HCT116 (cell line): Measurements from ENCODE around the gene TMEM164. TPM values are rescaled to one million over a fixed set of nuclear protein-coding genes. Genes with fewer than 3 reads are reported as not detected.

Experiments used
- ATAC-seq: fragments of 200-7000 bp; cut with Tn5 transposase; 2 replicates; pipeline ENCODE4 v1.9.1; 2020; ENCODE audit warnings: mild to moderate bottlenecking, moderate library complexity
- BruUV-seq: library from RNA; stranded (reverse); fragments of 400-500 nt; replicated peaks from 2 replicates; lab custom pipeline; 2021; lab: Mats Ljungman, UMichigan
- CTCF ChIA-PET: fragments of 300-600 bp; sonication (Branson Sonifier 250); formaldehyde crosslinking; loops from one replicate; lab custom pipeline; 2021; ENCODE audit warnings: antibody characterized with exemption; lab: Charles Lee
- POLR2A ChIA-PET: fragments of 300-600, 350-600 bp; sonication (Branson Sonifier 250); formaldehyde crosslinking; loops from one replicate; lab custom pipeline; 2021; ENCODE audit warnings: antibody characterized with exemption; lab: Charles Lee
- RAD21 ChIA-PET, 2 experiments: fragments of 300-600 bp; sonication (Branson Sonifier 250); formaldehyde crosslinking; loops; one replicate each; lab custom pipeline; 2023; ENCODE audit warnings: low total read pairs in 2 of 2; ENCODE audit not compliant: uncharacterized antibody in 2 of 2, unreplicated experiment in 2 of 2, low non-redundant PET in 1 of 2; lab: Charles Lee
- DNase-seq: peaks from one replicate; pipeline ENCODE4 v3.0.0-alpha.2; 2010; ENCODE audit warnings: low read depth, low spot score
- H2AFZ ChIP-seq: fragments of 200-600 bp; shearing (Covaris generic), sonication (generic); 2 replicates; pipeline ENCODE4 v1.6.1; 2017; ENCODE audit warnings: low read depth, mixed run types, mixed read lengths, antibody characterized with exemption, low read length; ENCODE audit not compliant: poor library complexity, severe bottlenecking
- H3K27ac ChIP-seq: 2 replicates; pipeline ENCODE4 v1.5.1; 2012; ENCODE audit warnings: low read depth, low read length
- H3K27me3 ChIP-seq: fragments of 200-600 bp; sonication (generic); 2 replicates; pipeline ENCODE4 v1.6.1; 2016; ENCODE audit warnings: mixed run types, low read length, mixed read lengths; ENCODE audit not compliant: insufficient read depth
- H3K36me3 ChIP-seq, 2 experiments: fragments of 200-500 bp in 1 of 2; fragments of 200-600 bp in 1 of 2; sonication (Bioruptor generic) in 1 of 2; sonication (generic) in 1 of 2; 2 replicates each; pipeline versions ENCODE4 v1.5.1 to v1.6.1; 2014 to 2016; ENCODE audit warnings: low read length in 2 of 2, inconsistent platforms in 1 of 2, mixed read lengths in 1 of 2, mixed run types in 1 of 2; ENCODE audit not compliant: insufficient read depth in 2 of 2, control insufficient read depth in 1 of 2
- H3K4me1 ChIP-seq, 2 experiments: fragments of 200-600 bp in 1 of 2; sonication (generic) in 1 of 2; 2 replicates each; pipeline versions ENCODE4 v1.5.1 to v1.6.1; 2012 to 2017; ENCODE audit warnings: low read length in 2 of 2, inconsistent platforms in 1 of 2, mild to moderate bottlenecking in 1 of 2, mixed read lengths in 1 of 2, mixed run types in 1 of 2, moderate library complexity in 1 of 2; ENCODE audit not compliant: insufficient read depth in 2 of 2, control insufficient read depth in 1 of 2
- H3K4me2 ChIP-seq: fragments of 200-600 bp; sonication (generic); 2 replicates; pipeline ENCODE4 v1.6.1; 2017; ENCODE audit warnings: mixed run types, low read length, mixed read lengths
- H3K4me3 ChIP-seq, 2 experiments: fragments of 200-600 bp in 1 of 2; sonication (generic) in 1 of 2; replicated peaks in 1 of 2; 2 replicates each; pipeline ENCODE4 v1.5.1; 2011 to 2016; ENCODE audit warnings: low read length in 2 of 2, control low read depth in 1 of 2, low read depth in 1 of 2, mild to moderate bottlenecking in 1 of 2, mixed read lengths in 1 of 2, mixed run types in 1 of 2
- H3K79me2 ChIP-seq: fragments of 200-600 bp; sonication (generic); 2 replicates; pipeline ENCODE4 v1.6.1; 2017; ENCODE audit warnings: mild to moderate bottlenecking, mixed run types, low read length, moderate library complexity, mixed read lengths; ENCODE audit not compliant: insufficient read depth
- H3K9ac ChIP-seq: fragments of 200-600 bp; sonication (generic); 2 replicates; pipeline ENCODE4 v1.6.1; 2016; ENCODE audit warnings: low read length, mixed read lengths
- H3K9me2 ChIP-seq: fragments of 200-600 bp; sonication (generic), shearing (Covaris generic); 2 replicates; pipeline ENCODE4 v1.6.1; 2017; ENCODE audit warnings: mixed run types, mild to moderate bottlenecking, moderate library complexity; ENCODE audit not compliant: insufficient read depth
- H3K9me3 ChIP-seq, 2 experiments: fragments of 200-500 bp in 1 of 2; fragments of 200-600 bp in 1 of 2; sonication (Bioruptor generic) in 1 of 2; sonication (generic) in 1 of 2; 2 replicates each; pipeline ENCODE4 v1.6.1; 2014 to 2017; ENCODE audit warnings: low read length in 2 of 2, mixed read lengths in 2 of 2, inconsistent platforms in 1 of 2, low read depth in 1 of 2, mild to moderate bottlenecking in 1 of 2, mixed run types in 1 of 2, moderate library complexity in 1 of 2; ENCODE audit not compliant: control insufficient read depth in 1 of 2, insufficient read depth in 1 of 2
- H4K20me1 ChIP-seq: fragments of 200-600 bp; sonication (generic), shearing (Covaris generic); 2 replicates; pipeline ENCODE4 v1.6.1; 2017; ENCODE audit warnings: mixed run types, mild to moderate bottlenecking, moderate library complexity; ENCODE audit not compliant: insufficient read depth
- EGR1 ChIP-seq: IDR thresholded peaks from 2 replicates; pipeline ENCODE4 v1.6.1; 2012; ENCODE audit warnings: low read depth
- FOSL1 ChIP-seq: IDR thresholded peaks from 2 replicates; pipeline ENCODE4 v1.6.1; 2012; ENCODE audit warnings: low read depth
- MAX ChIP-seq: IDR thresholded peaks from 2 replicates; pipeline ENCODE4 v1.6.1; 2012
- REST ChIP-seq: IDR thresholded peaks from 2 replicates; pipeline ENCODE4 v1.6.1; 2012; ENCODE audit warnings: low read depth
- SP1 ChIP-seq: IDR thresholded peaks from 2 replicates; pipeline ENCODE4 v1.6.1; 2012; ENCODE audit warnings: low read depth
- SRF ChIP-seq: IDR thresholded peaks from 2 replicates; pipeline ENCODE4 v1.6.1; 2012; ENCODE audit warnings: low read depth
- YY1 ChIP-seq: IDR thresholded peaks from 2 replicates; pipeline ENCODE4 v1.6.1; 2011; ENCODE audit warnings: low read length, low read depth, moderate library complexity, mild to moderate bottlenecking; ENCODE audit not compliant: insufficient replicate concordance; ENCODE audit errors: extremely low read depth
- ZFX ChIP-seq: fragments of 450-650 bp; IDR thresholded peaks from 2 replicates; pipeline ENCODE4 v1.6.1; 2017
- intact Hi-C: fragments of 100-400 bp; cut with micrococcal nuclease; formaldehyde crosslinking; loops from 2 replicates; pipeline ENCODE4 v1.10.0; 2022
- total RNA-seq: library from RNA; stranded (reverse); gene quantifications from one replicate; pipeline ENCODE4 v1.2.1, GENCODE V29; 2021; ENCODE audit not compliant: unreplicated experiment

The TMEM164 gene
- total RNA-seq, 1 experiment from 2014 or later: 18.7 TPM

GRCh38 chrX:110118530-110118929 is 115.6 kb downstream of the TMEM164 start:
- Histone ChIP-seq H3K4me3 (no peak overlapping the region), H3K4me2 (no peak overlapping the region), H3K36me3 (no peaks in the 10 kb centered on the region), H3K9me2 (no peaks in the 10 kb centered on the region), H3K79me2 (no peaks in the 10 kb centered on the region), H3K27me3 (no peaks in the 10 kb centered on the region), H2AFZ (no peak overlapping the region), H3K27ac (no peak overlapping the region), H3K4me1 (no peaks in the 10 kb centered on the region), H3K9ac (no peak overlapping the region), H4K20me1 (no peaks in the 10 kb centered on the region), H3K9me3 (no peaks in the 10 kb centered on the region)
- RAD21 ChIA-PET: no interaction called here
- no peak for ATAC-seq
- no TSS peak for BruUV-seq
- intact Hi-C loops: no loop called here
- CTCF ChIA-PET: no interaction called here
- no peak for DNase-seq
- TF ChIP-seq EGR1 (no peak), ZFX (no peak), REST (no peak), YY1 (no peak), SP1 (no peak), MAX (no peak), SRF (no peak), FOSL1 (no peak)
- POLR2A ChIA-PET: no interaction called here
